Activated effector memory CD4-positive, alpha-beta T cell treated with Interleukin-2 at 50 U/mL for 16 hours (primary cell): ENCODE results near the gene UBFD1.
A peak's percentile ranks its signal among the peaks of the same experiment; 100 is the strongest.
"Not testable (repeated sequence)": the region's sequence is repeated elsewhere in the genome, so short reads cannot be mapped to it uniquely, and the experiment has no call there.

Experiments used
- DNase-seq: peaks from one replicate; pipeline ENCODE4 v3.0.0-alpha.2; 2020

UBFD1 gene

GRCh38 chr16:23556881-23557778 is at the start of gene UBFD1, which contains the start of gene EARS2:
UBFD1 (plus strand) TSS chr16:23557727; CDS start chr16:23557743, 16 bp downstream.
EARS2 (minus strand) TSS chr16:23557350; CDS start chr16:23557343, 7 bp downstream.
- DNase-seq, result peak; percentile 90

DNA sequence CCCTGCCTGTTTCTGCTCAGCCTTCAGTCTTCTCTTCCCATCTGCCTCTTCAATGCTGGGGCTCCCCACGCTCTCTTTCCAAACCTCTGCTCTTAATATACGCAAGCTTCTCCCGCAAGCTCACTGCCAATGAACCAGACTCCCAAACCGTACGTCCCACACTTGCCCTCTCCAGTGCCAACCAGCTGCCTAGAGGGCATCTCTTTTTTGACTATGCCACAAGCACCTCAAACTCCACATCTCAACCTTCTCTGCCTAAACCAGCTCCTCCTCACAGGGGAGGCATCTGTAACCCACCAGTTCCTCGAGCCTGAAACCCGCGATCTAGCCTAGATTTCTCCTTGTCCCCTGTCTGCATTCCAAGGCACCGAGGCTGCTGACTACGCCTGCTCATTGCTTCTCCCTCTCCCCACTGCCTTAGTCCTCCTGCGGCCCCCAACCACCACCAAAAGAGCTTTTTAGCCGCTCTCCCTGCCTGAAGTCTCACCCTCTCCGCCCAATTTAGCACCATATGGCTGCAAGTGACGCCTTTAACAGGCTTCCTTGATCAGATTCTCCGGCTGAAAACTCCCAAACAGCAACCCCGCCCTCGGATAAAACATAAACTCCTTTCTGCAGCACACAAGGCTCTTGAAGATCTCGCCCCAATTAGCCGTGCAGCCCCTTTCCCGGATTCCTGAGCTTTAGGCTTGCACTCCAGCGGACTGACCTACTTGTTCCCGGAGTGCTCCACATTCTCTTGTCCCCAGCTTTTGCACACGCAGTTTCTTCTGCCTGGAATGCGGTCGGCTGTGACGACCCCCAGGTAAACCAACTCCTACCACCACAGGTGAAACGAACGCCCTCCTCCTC is 48.7 kb upstream of the UBFD1 start:
- DNase-seq, result no peak

DNA sequence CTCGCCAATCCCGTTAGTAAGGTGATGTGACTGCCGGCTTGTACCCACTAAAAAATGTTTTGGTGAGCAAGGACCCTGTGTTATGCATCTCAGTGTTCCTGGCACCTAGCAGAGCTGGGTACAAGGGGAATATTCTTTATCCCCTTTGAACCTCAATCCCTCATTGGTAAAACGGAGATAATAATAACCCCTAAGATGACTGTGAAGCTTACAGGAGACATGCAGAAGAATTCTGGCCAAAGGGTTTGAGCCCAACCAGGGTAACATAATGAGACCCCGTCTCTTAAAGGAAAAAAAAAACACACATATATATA is 48.1 kb upstream of the UBFD1 start:
- DNase-seq, result no peak

DNA sequence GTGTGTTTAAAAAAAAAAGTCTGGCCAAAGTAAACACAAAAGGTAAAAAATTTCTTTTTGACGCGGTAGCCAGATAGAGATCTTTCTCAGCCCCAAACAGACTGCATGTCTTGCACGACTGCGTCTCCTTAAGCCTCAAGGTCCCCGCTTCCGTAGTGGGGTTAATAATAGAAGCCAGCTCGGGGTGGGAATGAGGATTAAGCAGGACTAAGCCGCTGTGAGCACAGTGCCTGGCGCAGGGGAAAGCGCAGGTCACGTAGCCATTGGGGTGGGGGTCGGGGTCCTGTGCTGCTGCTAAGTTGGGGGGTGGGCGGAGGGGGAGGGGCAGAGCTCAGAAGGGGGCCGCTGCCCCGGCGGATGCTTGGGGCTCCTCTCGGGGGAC is 47.8 kb upstream of the UBFD1 start:
- DNase-seq, result peak; percentile 13

DNA sequence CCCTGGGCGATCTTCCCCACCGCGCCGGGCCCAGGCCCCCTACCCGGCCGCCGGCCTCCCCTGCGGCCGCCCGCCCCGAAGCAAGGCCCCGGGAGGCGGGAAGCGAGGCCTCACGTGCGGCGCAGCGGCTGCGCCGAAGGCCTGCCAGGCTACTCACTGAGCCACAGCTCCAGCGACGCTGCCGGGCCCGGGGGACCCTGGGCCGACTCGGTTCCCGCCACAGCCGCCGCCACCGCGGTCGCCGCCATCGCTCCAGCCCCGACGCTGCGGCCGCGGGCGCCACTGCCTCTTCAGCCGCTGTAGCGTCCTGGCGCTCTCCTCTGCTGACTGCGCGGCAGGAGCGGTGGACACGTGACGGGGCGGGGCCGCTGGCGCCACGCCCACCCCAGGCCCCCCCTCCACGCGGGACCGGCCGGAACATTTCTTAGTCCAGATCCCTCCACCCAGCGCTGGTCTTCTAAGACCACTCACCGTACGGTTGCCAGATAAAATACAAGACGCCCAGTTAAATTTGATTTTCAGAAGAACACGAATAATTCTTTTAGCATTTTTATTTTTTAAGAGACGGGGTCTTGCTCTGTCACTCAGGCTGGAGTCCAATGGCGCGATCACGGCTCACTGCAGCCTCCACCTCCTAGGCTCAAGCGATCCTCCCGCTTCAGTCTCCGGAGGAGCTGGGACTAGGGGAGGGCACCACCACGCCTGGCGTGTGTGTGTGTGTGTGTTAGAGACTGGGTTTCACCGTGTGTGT is 47.2 kb upstream of the UBFD1 start, which contains the start of gene GGA2:
Gene GGA2, minus strand, starts transcription at position 331 of the 751 bp plus-strand sequence. Its CDS starts 83 bp downstream, at position 248.
- DNase-seq, result peak; percentile 75

- DNase-seq, result not testable (repeated sequence)
Observed at GRCh38 chr16:23510915-23511270, 46.6 kb upstream of the UBFD1 start.

GRCh38 chr16:23511731-23512130 is 45.8 kb upstream of the UBFD1 start:
- DNase-seq, result no peak

DNA sequence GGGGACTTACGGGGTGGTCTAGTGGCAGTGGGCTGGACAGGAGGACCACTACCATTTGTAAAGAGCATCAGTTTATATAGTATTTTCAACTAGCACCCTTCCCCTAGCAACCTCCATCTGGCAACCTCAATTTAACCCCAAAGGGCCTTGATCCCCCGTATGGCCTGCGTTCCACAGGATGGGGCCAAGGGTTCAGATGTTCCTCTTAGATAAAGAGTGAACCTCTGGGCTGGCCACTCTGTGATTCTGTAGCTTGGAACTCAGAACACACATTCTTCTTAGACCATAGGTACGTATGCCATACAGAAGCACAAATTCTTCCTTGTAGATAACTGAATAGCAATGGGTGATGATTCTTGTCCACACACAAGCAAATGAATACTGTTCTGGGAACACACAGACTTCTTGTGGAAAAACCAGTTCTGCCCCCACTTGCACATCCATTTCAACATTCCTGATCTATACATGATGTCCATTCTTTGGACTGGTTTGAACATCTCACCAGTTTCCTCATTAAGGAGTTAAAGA is 45.3 kb upstream of the UBFD1 start:
- DNase-seq, result no peak

- DNase-seq, result no peak
Observed at GRCh38 chr16:23514381-23515152, 43.0 kb upstream of the UBFD1 start.

GRCh38 chr16:23515881-23516280 is 41.6 kb upstream of the UBFD1 start:
- no peak for DNase-seq

GRCh38 chr16:23516366-23517137 is 41.0 kb upstream of the UBFD1 start:
- DNase-seq, result no peak

- DNase-seq, result no peak
Observed at GRCh38 chr16:23518435-23518891, 39.1 kb upstream of the UBFD1 start.

- no peak for DNase-seq
Observed at GRCh38 chr16:23519282-23519681, 38.2 kb upstream of the UBFD1 start.

DNA sequence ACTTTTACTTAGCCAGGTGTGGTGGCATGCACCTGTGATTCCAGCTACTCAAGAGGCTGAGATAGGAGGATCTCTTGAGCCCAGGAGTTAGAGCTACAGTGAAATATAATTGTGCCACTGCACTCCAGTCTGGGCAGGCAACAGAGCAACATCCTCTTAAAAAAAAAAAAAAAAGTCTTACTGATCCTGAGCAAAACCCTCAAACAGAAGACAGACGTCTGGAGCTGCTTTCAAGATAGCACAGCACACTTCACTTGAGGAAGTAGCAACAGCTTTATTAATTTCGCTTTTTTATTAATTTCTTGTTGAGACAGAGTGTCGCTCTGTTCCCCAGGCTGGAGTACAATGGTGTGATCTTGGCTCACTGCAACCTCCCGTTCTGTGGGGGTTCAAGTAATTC is 37.0 kb upstream of the UBFD1 start:
- DNase-seq, result no peak

- no peak for DNase-seq
Observed at GRCh38 chr16:23521037-23521743, 36.3 kb upstream of the UBFD1 start.

DNA sequence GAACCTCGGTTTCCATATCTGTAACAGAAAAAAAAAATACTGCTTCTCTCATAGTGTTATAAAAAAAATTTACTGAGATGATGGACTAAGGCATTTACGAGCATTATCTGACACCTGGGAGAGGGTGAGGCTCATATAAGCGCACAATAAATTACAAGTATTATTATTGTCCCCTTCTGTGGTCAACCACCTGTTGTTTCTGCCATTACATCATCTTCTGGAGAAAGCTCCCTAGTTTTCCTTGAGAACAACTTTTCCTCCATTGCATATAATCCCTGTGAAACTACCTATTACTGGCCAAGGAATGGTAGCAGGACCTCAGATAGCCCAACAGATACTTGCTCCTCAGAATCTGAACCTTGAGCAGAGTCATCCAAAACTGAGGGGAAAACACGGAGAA is 35.6 kb upstream of the UBFD1 start:
- DNase-seq, result no peak

GRCh38 chr16:23523321-23523720 is 34.2 kb upstream of the UBFD1 start:
- no peak for DNase-seq

DNA sequence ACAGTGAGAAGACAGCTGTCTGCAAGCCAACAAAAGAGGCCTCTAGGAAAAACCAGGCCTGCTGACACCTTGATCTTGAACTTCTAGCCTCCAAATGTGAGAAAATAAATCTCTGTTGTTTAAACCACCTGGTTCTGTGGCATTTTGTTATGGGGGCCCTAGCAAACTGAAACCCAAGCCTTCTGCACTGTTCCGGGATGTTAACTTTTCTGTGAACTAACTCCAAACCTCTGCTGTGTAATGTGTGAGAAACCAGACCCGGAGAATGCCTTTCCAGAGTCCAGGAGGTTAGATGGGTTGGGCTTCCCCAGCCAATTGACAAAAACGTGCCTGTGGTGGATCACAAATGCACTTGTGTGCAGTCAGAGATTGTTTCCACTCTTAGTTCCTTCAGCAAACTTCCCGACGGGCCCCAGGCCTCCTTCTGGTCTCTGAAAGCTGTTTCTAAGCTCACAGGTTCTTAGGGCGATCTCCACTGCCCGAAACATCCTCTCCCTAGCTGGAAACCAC is 33.6 kb upstream of the UBFD1 start:
- no peak for DNase-seq

- DNase-seq, result no peak
Observed at GRCh38 chr16:23524886-23525285, 32.6 kb upstream of the UBFD1 start.

GRCh38 chr16:23527961-23528643 is 29.4 kb upstream of the UBFD1 start:
- no peak for DNase-seq
